ENCODE data around the gene XKR3. TPM values are rescaled to one million over a fixed set of nuclear protein-coding genes. Genes with fewer than 3 reads are reported as not detected.

XKR3 gene
- total and polyA plus RNA-seq, 2 of the 8 experiments (the other 6 are each of a cell fraction or from before 2014, with no cell fraction given) = 0.17 TPM; not detected in 1

- TF ChIP-seq, protein P1, sequence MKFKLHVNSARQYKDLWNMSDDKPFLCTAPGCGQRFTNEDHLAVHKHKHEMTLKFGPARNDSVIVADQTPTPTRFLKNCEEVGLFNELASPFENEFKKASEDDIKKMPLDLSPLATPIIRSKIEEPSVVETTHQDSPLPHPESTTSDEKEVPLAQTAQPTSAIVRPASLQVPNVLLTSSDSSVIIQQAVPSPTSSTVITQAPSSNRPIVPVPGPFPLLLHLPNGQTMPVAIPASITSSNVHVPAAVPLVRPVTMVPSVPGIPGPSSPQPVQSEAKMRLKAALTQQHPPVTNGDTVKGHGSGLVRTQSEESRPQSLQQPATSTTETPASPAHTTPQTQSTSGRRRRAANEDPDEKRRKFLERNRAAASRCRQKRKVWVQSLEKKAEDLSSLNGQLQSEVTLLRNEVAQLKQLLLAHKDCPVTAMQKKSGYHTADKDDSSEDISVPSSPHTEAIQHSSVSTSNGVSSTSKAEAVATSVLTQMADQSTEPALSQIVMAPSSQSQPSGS (IDR thresholded peaks at IDR 0.05; ENCODE audit: low read length) = no peak
- TF ChIP-seq EGR1 (IDR thresholded peaks at IDR 0.05; ENCODE audit: borderline replicate concordance, low read depth, low read length) (no peak), TEAD4 (IDR thresholded peaks at IDR 0.05; ENCODE audit: low read depth, low read length) (no peak)
Measured at GRCh38 chr22:16838073-16838472, 12.9 kb upstream of the XKR3 start (continued).
